Breast epithelium (tissue), 4 donors: ENCODE measurements around the gene C2orf74. TPM values are rescaled to one million over a fixed set of nuclear protein-coding genes. Genes with fewer than 3 reads are reported as not detected.

ENCODE experiments used
- DNase-seq, 2 donors: peaks; one replicate each; pipeline ENCODE4 v3.0.0-alpha.2; 2019; ENCODE audit warnings: low spot score in 2 of 2
- H3K27ac ChIP-seq, 2 donors: fragments of 200-600 bp; sonication (generic) in 1 of 2; one replicate each; pipeline ENCODE4 v1.5.1; 2016 to 2019; ENCODE audit warnings: mild to moderate bottlenecking in 1 of 2
- H3K27me3 ChIP-seq, 2 donors: fragments of 200-600 bp; sonication (generic) in 1 of 2; one replicate each; pipeline versions ENCODE4 v1.5.1 to v1.6.0; 2017 to 2019; ENCODE audit warnings: control low read depth in 1 of 2, mild to moderate bottlenecking in 1 of 2
- H3K36me3 ChIP-seq: fragments of 200-600 bp; one replicate; pipeline ENCODE4 v1.5.1; 2019
- H3K4me1 ChIP-seq, 2 donors: fragments of 200-600 bp; sonication (generic); one replicate each; pipeline ENCODE4 v1.5.1; 2016 to 2019; ENCODE audit warnings: control low read depth in 1 of 2
- H3K4me3 ChIP-seq, 3 donors: fragments of 200-600 bp; sonication (generic); 1 replicate in 2 of 3; 2 replicates in 1 of 3; pipeline ENCODE4 v1.5.1; 2016 to 2019; ENCODE audit warnings: mild to moderate bottlenecking in 3 of 3, moderate library complexity in 2 of 3
- H3K9me3 ChIP-seq, 2 donors: fragments of 200-600 bp; sonication (generic) in 1 of 2; one replicate each; pipeline ENCODE4 v1.5.1; 2016 to 2019; ENCODE audit warnings: control low read depth in 1 of 2
- CTCF ChIP-seq, 3 donors: fragments of 450-650 bp; IDR thresholded peaks; one replicate each; pipeline ENCODE4 v1.5.1; 2016 to 2017; ENCODE audit warnings: antibody characterized with exemption in 3 of 3, mild to moderate bottlenecking in 3 of 3, moderate library complexity in 3 of 3
- POLR2A ChIP-seq: fragments of 450-650 bp; IDR thresholded peaks from one replicate; pipeline ENCODE4 v1.6.1; 2016; ENCODE audit warnings: antibody characterized with exemption, mild to moderate bottlenecking, moderate library complexity
- POLR2AphosphoS5 ChIP-seq, 3 donors: sonication (generic); formaldehyde crosslinking; IDR thresholded peaks; one replicate each; pipeline ENCODE4 v1.6.1; 2017; ENCODE audit warnings: antibody characterized with exemption in 3 of 3
- intact Hi-C: fragments of 100-400 bp; cut with DNase I; formaldehyde crosslinking; loops from one replicate; pipeline ENCODE4 v1.15.1; 2023; ENCODE audit warnings: low total_unique reads
- total RNA-seq, 3 donors: library from RNA; depleted of rRNA; stranded (reverse); fragments of >200 nt; gene quantifications; one replicate each; pipeline ENCODE4 v1.1.0, GENCODE V29; 2016

Gene C2orf74
- 10 to 100 TPM; 15.7 to 40.5 (median 19.8) TPM for total RNA-seq

GRCh38 chr2:61161888-61162287 is at the start of gene C2orf74:
TSS of gene C2orf74 (plus strand) at chr2:61162188. CDS start at chr2:61162515, 327 bp downstream.
- Histone ChIP-seq H3K36me3 (no peaks in the 10 kb centered on the region), H3K9me3 (peaks cover 0 to 8% of the 10 kb centered on the region in 2 donors), H3K27ac (no peak within 1 kb of the TSS), H3K27me3 (no peaks in the 10 kb centered on the region), H3K4me1 (no peaks in the 10 kb centered on the region), H3K4me3 (no peak within 1 kb of the TSS)
- intact Hi-C loops: no loop called here
- no peak for TF ChIP-seq POLR2A
- TF ChIP-seq CTCF (IDR thresholded peaks at IDR 0.05): no peak
- no peak for TF ChIP-seq POLR2AphosphoS5 (IDR thresholded peaks at IDR 0.05)
- no peak for DNase-seq

GRCh38 chr2:61114147-61114546 is 47.8 kb upstream of the C2orf74 start:
- TF ChIP-seq POLR2A (no peak), POLR2AphosphoS5 (IDR thresholded peaks at IDR 0.05) (no peak), CTCF (IDR thresholded peaks at IDR 0.05) (no peak)
- Histone ChIP-seq H3K27me3 (no peaks in the 10 kb centered on the region), H3K4me3 (no peak overlapping the region), H3K36me3 (no peaks in the 10 kb centered on the region), H3K27ac (no peak overlapping the region), H3K4me1 (no peaks in the 10 kb centered on the region), H3K9me3 (no peaks in the 10 kb centered on the region)
- intact Hi-C loops: no loop called here
- DNase-seq: no peak

- DNase-seq: no peak
- H3K9me3 ChIP-seq: no peaks in the 10 kb centered on the region
- no peaks in the 10 kb centered on the region for H3K4me1 ChIP-seq
These were observed 45.7 kb upstream of the C2orf74 start for GRCh38 chr2:61116302-61116701.

GRCh38 chr2:61117534-61117933 is 44.5 kb upstream of the C2orf74 start:
- intact Hi-C loops: no loop called here
- H3K4me1 ChIP-seq: no peaks in the 10 kb centered on the region
- no peaks in the 10 kb centered on the region for H3K27me3 ChIP-seq
- DNase-seq: no peak
- TF ChIP-seq POLR2A (no peak), CTCF (IDR thresholded peaks at IDR 0.05) (no peak), POLR2AphosphoS5 (IDR thresholded peaks at IDR 0.05) (no peak)
- no peaks in the 10 kb centered on the region for H3K9me3 ChIP-seq
- no peak overlapping the region for H3K27ac ChIP-seq
- no peak overlapping the region for H3K4me3 ChIP-seq
- peaks cover 5% of the 10 kb centered on the region for H3K36me3 ChIP-seq

More at GRCh38 chr2:61116302-61116701, 45.7 kb upstream of the C2orf74 start:
- no peak overlapping the region for H3K4me3 ChIP-seq
- no peaks in the 10 kb centered on the region for H3K27me3 ChIP-seq
- intact Hi-C loops: no loop called here
- H3K36me3 ChIP-seq: peaks cover 5% of the 10 kb centered on the region
- no peak overlapping the region for H3K27ac ChIP-seq
- TF ChIP-seq POLR2AphosphoS5 (IDR thresholded peaks at IDR 0.05) (no peak), POLR2A (no peak), CTCF (IDR thresholded peaks at IDR 0.05) (no peak)

- H3K4me1 ChIP-seq: no peaks in the 10 kb centered on the region
- H3K4me3 ChIP-seq: no peak overlapping the region
- H3K9me3 ChIP-seq: peaks cover 0 to 10% of the 10 kb centered on the region in 2 donors
- no peak overlapping the region for H3K27ac ChIP-seq
- no peak for DNase-seq
- intact Hi-C loops: no loop called here
- no peaks in the 10 kb centered on the region for H3K27me3 ChIP-seq
- peaks cover 5% of the 10 kb centered on the region for H3K36me3 ChIP-seq
- no peak for TF ChIP-seq POLR2A
- TF ChIP-seq CTCF (IDR thresholded peaks at IDR 0.05): no peak
- no peak for TF ChIP-seq POLR2AphosphoS5 (IDR thresholded peaks at IDR 0.05)
These were observed 36.8 kb upstream of the C2orf74 start for GRCh38 chr2:61125123-61125710.
